SK-N-SH (cell line): ENCODE measurements around the gene RTN4RL1.

Experiments
- CTCF ChIP-seq: fragments of 200-600 bp; sonication (generic); IDR thresholded peaks from 2 replicates; pipeline ENCODE4 v1.6.1; 2017; ENCODE audit warnings: antibody characterized with exemption, mild to moderate bottlenecking, moderate library complexity
- EP300 ChIP-seq, 2 experiments: IDR thresholded peaks; 2 replicates each; pipeline versions ENCODE4 v1.4.0 to v1.6.1; 2012; ENCODE audit warnings: borderline replicate concordance in 1 of 2, low read depth in 1 of 2, low read length in 1 of 2
- GABPA ChIP-seq: IDR thresholded peaks from 2 replicates; pipeline ENCODE4 v1.4.0; 2012; ENCODE audit warnings: low read depth, mild to moderate bottlenecking
- JUND ChIP-seq: IDR thresholded peaks from 2 replicates; pipeline ENCODE4 v1.4.0; 2012
- POLR2AphosphoS5 ChIP-seq: IDR thresholded peaks from 2 replicates; pipeline ENCODE4 v1.6.1; 2012; ENCODE audit warnings: low read depth, low read length
- RAD21 ChIP-seq: IDR thresholded peaks from 2 replicates; pipeline ENCODE4 v1.6.1; 2012; ENCODE audit warnings: mild to moderate bottlenecking, low read length
- RCOR1 ChIP-seq: fragments of 150-350 bp; IDR thresholded peaks from 2 replicates; pipeline ENCODE4 v1.6.1; 2017; ENCODE audit warnings: antibody characterized with exemption, low read length
- REST ChIP-seq: IDR thresholded peaks from 2 replicates; pipeline ENCODE4 v1.6.1; 2012; ENCODE audit warnings: mild to moderate bottlenecking, low read depth, low read length, moderate library complexity
- TAF1 ChIP-seq: IDR thresholded peaks from 2 replicates; pipeline ENCODE4 v1.6.1; 2012; ENCODE audit warnings: low read depth, mild to moderate bottlenecking, low read length, moderate library complexity, borderline replicate concordance
- TCF12 ChIP-seq: IDR thresholded peaks from 2 replicates; pipeline ENCODE4 v1.4.0; 2012
- YY1 ChIP-seq: IDR thresholded peaks from 2 replicates; pipeline ENCODE4 v1.4.0; 2012; ENCODE audit warnings: low read depth, mild to moderate bottlenecking
- TF ChIP-seq, protein P1 (sequence below): fragments of 150-350 bp; IDR thresholded peaks from 2 replicates; pipeline ENCODE4 v1.6.1; 2017; ENCODE audit warnings: antibody characterized with exemption, low read length, low read depth, borderline replicate concordance

- TF ChIP-seq, protein P1, sequence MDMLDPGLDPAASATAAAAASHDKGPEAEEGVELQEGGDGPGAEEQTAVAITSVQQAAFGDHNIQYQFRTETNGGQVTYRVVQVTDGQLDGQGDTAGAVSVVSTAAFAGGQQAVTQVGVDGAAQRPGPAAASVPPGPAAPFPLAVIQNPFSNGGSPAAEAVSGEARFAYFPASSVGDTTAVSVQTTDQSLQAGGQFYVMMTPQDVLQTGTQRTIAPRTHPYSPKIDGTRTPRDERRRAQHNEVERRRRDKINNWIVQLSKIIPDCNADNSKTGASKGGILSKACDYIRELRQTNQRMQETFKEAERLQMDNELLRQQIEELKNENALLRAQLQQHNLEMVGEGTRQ: no peak
- TF ChIP-seq CTCF (no peak), POLR2AphosphoS5 (no peak), TAF1 (no peak), JUND (no peak), RCOR1 (no peak), EP300 (IDR thresholded peaks at IDR 0.05; ENCODE audit: borderline replicate concordance in 1 of 2, low read depth in 1 of 2, low read length in 1 of 2) (no peak), RAD21 (no peak), GABPA (no peak), YY1 (no peak), TCF12 (no peak), REST (no peak)
Measured at GRCh38 chr17:2003525-2003924, 21.6 kb downstream of the RTN4RL1 start.
